Panc1 (cell line): ENCODE data around the gene COCH. TPM values are rescaled to one million over a fixed set of nuclear protein-coding genes. Genes with fewer than 3 reads are reported as not detected.

Experiments
- ATAC-seq: fragments of 200-7000 bp; cut with Tn5 transposase; 2 replicates; pipeline ENCODE4 v1.9.1; 2020; ENCODE audit warnings: mild to moderate bottlenecking, moderate library complexity
- BruUV-seq: library from RNA; stranded (reverse); fragments of 400-500 nt; replicated peaks from 2 replicates; lab custom pipeline; 2021; lab: Mats Ljungman, UMichigan
- CTCF ChIA-PET: fragments of 300-600 bp; sonication (Branson Sonifier 250); formaldehyde crosslinking; loops from one replicate; lab custom pipeline; 2022; ENCODE audit warnings: antibody characterized with exemption; lab: Charles Lee
- POLR2A ChIA-PET: fragments of 300-600 bp; sonication (Branson Sonifier 250); formaldehyde crosslinking; loops from one replicate; lab custom pipeline; 2022; ENCODE audit warnings: antibody characterized with exemption; lab: Charles Lee
- DNase-seq: peaks from one replicate; pipeline ENCODE4 v3.0.0-alpha.2; 2010; ENCODE audit warnings: low read depth, low spot score
- H3K27ac ChIP-seq: 2 replicates; pipeline ENCODE4 v1.5.1; 2011; ENCODE audit warnings: mild to moderate bottlenecking, low read length, inconsistent platforms
- H3K27me3 ChIP-seq: fragments of 200-500 bp; sonication (Bioruptor generic); 2 replicates; pipeline ENCODE4 v1.6.0; 2014; ENCODE audit warnings: low read length, inconsistent platforms; ENCODE audit not compliant: control insufficient read depth, insufficient read depth
- H3K36me3 ChIP-seq: fragments of 200-500 bp; sonication (Bioruptor generic); 2 replicates; pipeline ENCODE4 v1.5.1; 2014; ENCODE audit warnings: inconsistent platforms, mild to moderate bottlenecking, low read length, moderate library complexity; ENCODE audit not compliant: control insufficient read depth, insufficient read depth
- H3K4me1 ChIP-seq: 2 replicates; pipeline ENCODE4 v1.5.1; 2011; ENCODE audit warnings: inconsistent platforms, mild to moderate bottlenecking, low read length, moderate library complexity; ENCODE audit not compliant: control insufficient read depth, insufficient read depth
- H3K4me3 ChIP-seq, 2 experiments: 2 replicates each; pipeline ENCODE4 v1.5.1; 2011 to 2012; ENCODE audit warnings: low read depth in 2 of 2, low read length in 2 of 2, mild to moderate bottlenecking in 2 of 2, inconsistent platforms in 1 of 2, moderate library complexity in 1 of 2
- H3K9me3 ChIP-seq: fragments of 200-500 bp; sonication (Bioruptor generic); 2 replicates; pipeline ENCODE4 v1.5.1; 2014; ENCODE audit warnings: low read depth, mild to moderate bottlenecking, inconsistent platforms, low read length, moderate library complexity; ENCODE audit not compliant: control insufficient read depth, insufficient read depth
- POLR2AphosphoS5 ChIP-seq: IDR thresholded peaks from 2 replicates; pipeline ENCODE4 v1.6.1; 2012; ENCODE audit warnings: mild to moderate bottlenecking, low read depth, low read length, moderate library complexity
- REST ChIP-seq, 2 experiments: IDR thresholded peaks; 2 replicates each; pipeline ENCODE4 v1.6.1; 2011 to 2012; ENCODE audit warnings: low read depth in 2 of 2, control low read depth in 1 of 2, low read length in 1 of 2, mild to moderate bottlenecking in 1 of 2, moderate library complexity in 1 of 2; ENCODE audit not compliant: insufficient read depth in 1 of 2
- SIN3A ChIP-seq: IDR thresholded peaks from 2 replicates; pipeline ENCODE4 v1.6.1; 2012; ENCODE audit warnings: low read depth, mild to moderate bottlenecking, low read length, moderate library complexity, borderline replicate concordance; ENCODE audit not compliant: insufficient read depth
- TCF7L2 ChIP-seq: IDR thresholded peaks from 2 replicates; pipeline ENCODE4 v1.6.1; 2011; ENCODE audit warnings: mild to moderate bottlenecking, low read depth, low read length, inconsistent platforms
- in situ Hi-C: cut with HindIII; loops from 2 replicates; pipeline ENCODE4 v1.10.0; 2016; ENCODE audit warnings: low sequenced_read_pairs, low pct_unique_long_range_greater_than_20kb
- intact Hi-C: fragments of 100-400 bp; cut with micrococcal nuclease; formaldehyde crosslinking; loops from one replicate; pipeline ENCODE4 v1.10.0; 2022; ENCODE audit not compliant: unreplicated experiment
- total RNA-seq: library from RNA; stranded (reverse); gene quantifications from one replicate; pipeline ENCODE4 v1.2.1, GENCODE V29; 2021; ENCODE audit not compliant: unreplicated experiment
- TF ChIP-seq, protein P1 (sequence below): fragments of 450-650 bp; IDR thresholded peaks from 2 replicates; pipeline ENCODE4 v1.5.1; 2017; ENCODE audit warnings: mild to moderate bottlenecking

The COCH gene
- total RNA-seq, 1 experiment from 2014 or later, result 1.3 TPM

GRCh38 chr14:30914812-30915211, 40.5 kb downstream of the COCH start:
- BruUV-seq, result no TSS peak
- CTCF ChIA-PET, result no interaction called here
- in situ Hi-C loops (no loop called here), intact Hi-C loops (no loop called here)
- Histone ChIP-seq H3K27me3 (no peaks in the 10 kb centered on the region), H3K4me3 (no peak overlapping the region), H3K4me1 (no peaks in the 10 kb centered on the region), H3K27ac (no peak overlapping the region), H3K36me3 (peaks cover 14% of the 10 kb centered on the region), H3K9me3 (no peaks in the 10 kb centered on the region)
- POLR2A ChIA-PET, result no interaction called here
- no peak for DNase-seq
- no peak for ATAC-seq
- TF ChIP-seq REST (IDR thresholded peaks at IDR 0.05; ENCODE audit: insufficient read depth in 1 of 2, low read depth in 2 of 2, low read length in 1 of 2) (no peak), TCF7L2 (no peak), POLR2AphosphoS5 (no peak), SIN3A (no peak)
- TF ChIP-seq, protein P1, sequence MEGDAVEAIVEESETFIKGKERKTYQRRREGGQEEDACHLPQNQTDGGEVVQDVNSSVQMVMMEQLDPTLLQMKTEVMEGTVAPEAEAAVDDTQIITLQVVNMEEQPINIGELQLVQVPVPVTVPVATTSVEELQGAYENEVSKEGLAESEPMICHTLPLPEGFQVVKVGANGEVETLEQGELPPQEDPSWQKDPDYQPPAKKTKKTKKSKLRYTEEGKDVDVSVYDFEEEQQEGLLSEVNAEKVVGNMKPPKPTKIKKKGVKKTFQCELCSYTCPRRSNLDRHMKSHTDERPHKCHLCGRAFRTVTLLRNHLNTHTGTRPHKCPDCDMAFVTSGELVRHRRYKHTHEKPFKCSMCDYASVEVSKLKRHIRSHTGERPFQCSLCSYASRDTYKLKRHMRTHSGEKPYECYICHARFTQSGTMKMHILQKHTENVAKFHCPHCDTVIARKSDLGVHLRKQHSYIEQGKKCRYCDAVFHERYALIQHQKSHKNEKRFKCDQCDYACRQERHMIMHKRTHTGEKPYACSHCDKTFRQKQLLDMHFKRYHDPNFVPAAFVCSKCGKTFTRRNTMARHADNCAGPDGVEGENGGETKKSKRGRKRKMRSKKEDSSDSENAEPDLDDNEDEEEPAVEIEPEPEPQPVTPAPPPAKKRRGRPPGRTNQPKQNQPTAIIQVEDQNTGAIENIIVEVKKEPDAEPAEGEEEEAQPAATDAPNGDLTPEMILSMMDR, result no peak

DNA sequence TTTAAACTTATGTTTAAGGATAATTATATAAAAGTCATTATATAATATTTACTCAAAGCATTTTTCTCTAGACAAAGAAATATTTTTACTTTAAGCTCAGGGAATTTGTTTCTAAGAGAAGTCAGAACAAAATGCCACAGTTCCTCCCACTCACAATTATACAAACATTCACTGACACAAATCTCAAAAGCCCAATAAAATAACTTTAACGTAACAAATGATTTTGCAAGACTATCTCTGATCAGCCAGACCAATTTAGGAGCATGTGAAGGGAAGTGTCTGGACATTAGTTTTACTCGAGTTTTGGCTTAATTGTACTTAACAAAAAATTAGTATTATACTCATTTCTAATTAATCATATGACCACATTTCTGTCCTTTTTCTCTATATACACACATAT, 41.2 kb downstream of the COCH start:
- intact Hi-C loops (no loop called here), in situ Hi-C loops (no loop called here)
- Histone ChIP-seq H3K36me3 (peaks cover 9% of the 10 kb centered on the region; the same call in 1 of the 2 replicates), H3K9me3 (no peaks in the 10 kb centered on the region), H3K4me1 (no peaks in the 10 kb centered on the region), H3K27me3 (no peaks in the 10 kb centered on the region), H3K4me3 (no peak overlapping the region), H3K27ac (no peak overlapping the region)
- CTCF ChIA-PET, result interaction anchor here (0.7 kb wide), 1 partner anchor 293 kb away, joined by 4 read pairs; no protein-coding TSS in a partner anchor
- DNase-seq, result no peak
- no TSS peak for BruUV-seq
- no peak for ATAC-seq
- TF ChIP-seq, protein P1, result no peak
- no peak for TF ChIP-seq TCF7L2
- no peak for TF ChIP-seq SIN3A
- no peak for TF ChIP-seq REST (IDR thresholded peaks at IDR 0.05; ENCODE audit: insufficient read depth in 1 of 2, low read depth in 2 of 2, low read length in 1 of 2)
- TF ChIP-seq POLR2AphosphoS5, result no peak
- POLR2A ChIA-PET, result no interaction called here
